Thoracic aorta (tissue), 2 donors: ENCODE data around the gene FAM193B. TPM values are rescaled to one million over a fixed set of nuclear protein-coding genes. Genes with fewer than 3 reads are reported as not detected.

Experiments used
- ATAC-seq: fragments of 150-250 bp; one replicate; pipeline ENCODE4 v1.8.0; 2017; ENCODE audit warnings: low read depth; ENCODE audit not compliant: insufficient number of reproducible peaks, low FRiP score
- DNase-seq: peaks from one replicate; pipeline ENCODE4 v3.0.0-alpha.2; 2020; ENCODE audit warnings: low spot score
- H3K27ac ChIP-seq, 2 donors: fragments of 200-600 bp; sonication (generic); 1 replicate in 1 of 2; 2 replicates in 1 of 2; pipeline ENCODE4 v1.5.1; 2016; ENCODE audit warnings: mild to moderate bottlenecking in 2 of 2, moderate library complexity in 2 of 2
- H3K27me3 ChIP-seq: fragments of 200-600 bp; sonication (generic); replicated peaks from 2 replicates; pipeline ENCODE4 v1.6.0; 2016; ENCODE audit warnings: mild to moderate bottlenecking; ENCODE audit not compliant: insufficient read depth
- H3K36me3 ChIP-seq: fragments of 200-600 bp; sonication (generic); one replicate; pipeline ENCODE4 v1.5.1; 2016
- H3K4me1 ChIP-seq, 2 donors: fragments of 200-600 bp; sonication (generic); 1 replicate in 1 of 2; 2 replicates in 1 of 2; pipeline versions ENCODE4 v1.5.1 to v1.6.0; 2016; ENCODE audit warnings: low read depth in 2 of 2, mild to moderate bottlenecking in 1 of 2; ENCODE audit not compliant: control insufficient read depth in 1 of 2
- H3K4me3 ChIP-seq: fragments of 200-600 bp; sonication (generic); 2 replicates; pipeline ENCODE4 v1.5.1; 2016; ENCODE audit warnings: mild to moderate bottlenecking
- H3K9me3 ChIP-seq: fragments of 200-600 bp; sonication (generic); 2 replicates; pipeline ENCODE4 v1.5.1; 2016
- total RNA-seq, 2 donors: library from RNA; depleted of rRNA; stranded (reverse); fragments of >200 nt; gene quantifications; one replicate each; pipeline versions ENCODE4 v1.1.0 to v1.2.3, GENCODE V29; 2016
- TF ChIP-seq, protein P1 (sequence below): fragments of 200-600 bp; sonication (generic); IDR thresholded peaks from one replicate; pipeline ENCODE4 v1.5.1; 2019; ENCODE audit warnings: antibody characterized with exemption

FAM193B gene
- total RNA-seq, 2 donors from 2014 or later: 76.6 to 103 TPM

DNA sequence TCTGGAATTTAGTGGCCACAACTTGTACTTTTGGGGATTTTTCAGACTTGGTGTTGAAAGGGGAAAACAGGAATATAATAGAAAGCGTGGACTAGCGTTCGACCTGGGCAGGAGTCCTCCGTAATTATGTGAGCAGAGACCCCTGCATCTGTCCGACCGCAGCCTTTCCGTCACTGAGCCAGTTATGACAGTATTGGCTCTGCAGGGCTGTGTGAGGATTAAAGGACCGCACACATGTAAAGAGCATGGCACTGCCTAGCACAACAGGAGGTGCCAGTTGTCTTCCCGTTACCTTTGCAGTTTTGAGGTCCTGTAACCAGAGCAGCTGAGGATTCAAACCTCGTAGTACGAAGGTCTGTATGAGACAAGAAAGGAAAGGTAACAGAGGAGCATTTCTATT, 46.8 kb upstream of the FAM193B start:
- H3K27me3 ChIP-seq: no peaks in the 10 kb centered on the region
- ATAC-seq: no peak
- no peaks in the 10 kb centered on the region for H3K9me3 ChIP-seq
- H3K27ac ChIP-seq: no peak overlapping the region
- TF ChIP-seq, protein P1, sequence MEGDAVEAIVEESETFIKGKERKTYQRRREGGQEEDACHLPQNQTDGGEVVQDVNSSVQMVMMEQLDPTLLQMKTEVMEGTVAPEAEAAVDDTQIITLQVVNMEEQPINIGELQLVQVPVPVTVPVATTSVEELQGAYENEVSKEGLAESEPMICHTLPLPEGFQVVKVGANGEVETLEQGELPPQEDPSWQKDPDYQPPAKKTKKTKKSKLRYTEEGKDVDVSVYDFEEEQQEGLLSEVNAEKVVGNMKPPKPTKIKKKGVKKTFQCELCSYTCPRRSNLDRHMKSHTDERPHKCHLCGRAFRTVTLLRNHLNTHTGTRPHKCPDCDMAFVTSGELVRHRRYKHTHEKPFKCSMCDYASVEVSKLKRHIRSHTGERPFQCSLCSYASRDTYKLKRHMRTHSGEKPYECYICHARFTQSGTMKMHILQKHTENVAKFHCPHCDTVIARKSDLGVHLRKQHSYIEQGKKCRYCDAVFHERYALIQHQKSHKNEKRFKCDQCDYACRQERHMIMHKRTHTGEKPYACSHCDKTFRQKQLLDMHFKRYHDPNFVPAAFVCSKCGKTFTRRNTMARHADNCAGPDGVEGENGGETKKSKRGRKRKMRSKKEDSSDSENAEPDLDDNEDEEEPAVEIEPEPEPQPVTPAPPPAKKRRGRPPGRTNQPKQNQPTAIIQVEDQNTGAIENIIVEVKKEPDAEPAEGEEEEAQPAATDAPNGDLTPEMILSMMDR: no peak
- H3K36me3 ChIP-seq: peaks cover 3% of the 10 kb centered on the region
- H3K4me3 ChIP-seq: peak overlapping the region; percentile 97
- DNase-seq: no peak
- H3K4me1 ChIP-seq: peaks cover 4 to 18% of the 10 kb centered on the region in 2 donors

DNA sequence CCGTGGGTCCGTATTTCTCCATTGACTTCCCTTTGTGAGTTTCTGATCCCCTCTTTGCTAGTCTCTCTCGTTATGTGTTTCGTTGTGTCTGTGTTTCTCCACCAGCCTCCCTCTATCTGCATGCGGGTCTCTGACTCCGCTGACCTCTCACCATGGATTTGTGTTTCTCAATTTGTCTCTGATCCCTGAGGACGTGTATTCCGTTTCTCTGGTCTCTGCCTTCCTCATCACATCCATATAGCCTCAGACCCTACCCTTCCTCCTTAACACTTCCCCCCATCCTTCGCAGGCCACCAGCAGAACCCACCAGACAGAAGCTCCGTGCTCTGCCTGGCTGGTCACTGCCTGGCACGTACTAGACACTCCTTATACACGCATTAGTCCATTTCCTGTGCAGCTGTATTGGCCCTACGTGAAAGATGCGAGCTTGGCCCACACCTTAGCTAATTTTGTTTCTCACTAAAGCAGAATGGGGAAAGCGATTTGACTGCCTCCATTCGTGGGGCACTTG, 46.2 kb upstream of the FAM193B start:
- Histone ChIP-seq H3K27ac (peak overlapping the region; percentile 86 to 94), H3K27me3 (no peaks in the 10 kb centered on the region), H3K9me3 (no peaks in the 10 kb centered on the region), H3K4me3 (peak overlapping the region; percentile 97), H3K36me3 (peaks cover 9% of the 10 kb centered on the region), H3K4me1 (peaks cover 4 to 18% of the 10 kb centered on the region in 2 donors)
- DNase-seq (no peak), ATAC-seq (no peak)
- TF ChIP-seq, protein P1: no peak

DNA sequence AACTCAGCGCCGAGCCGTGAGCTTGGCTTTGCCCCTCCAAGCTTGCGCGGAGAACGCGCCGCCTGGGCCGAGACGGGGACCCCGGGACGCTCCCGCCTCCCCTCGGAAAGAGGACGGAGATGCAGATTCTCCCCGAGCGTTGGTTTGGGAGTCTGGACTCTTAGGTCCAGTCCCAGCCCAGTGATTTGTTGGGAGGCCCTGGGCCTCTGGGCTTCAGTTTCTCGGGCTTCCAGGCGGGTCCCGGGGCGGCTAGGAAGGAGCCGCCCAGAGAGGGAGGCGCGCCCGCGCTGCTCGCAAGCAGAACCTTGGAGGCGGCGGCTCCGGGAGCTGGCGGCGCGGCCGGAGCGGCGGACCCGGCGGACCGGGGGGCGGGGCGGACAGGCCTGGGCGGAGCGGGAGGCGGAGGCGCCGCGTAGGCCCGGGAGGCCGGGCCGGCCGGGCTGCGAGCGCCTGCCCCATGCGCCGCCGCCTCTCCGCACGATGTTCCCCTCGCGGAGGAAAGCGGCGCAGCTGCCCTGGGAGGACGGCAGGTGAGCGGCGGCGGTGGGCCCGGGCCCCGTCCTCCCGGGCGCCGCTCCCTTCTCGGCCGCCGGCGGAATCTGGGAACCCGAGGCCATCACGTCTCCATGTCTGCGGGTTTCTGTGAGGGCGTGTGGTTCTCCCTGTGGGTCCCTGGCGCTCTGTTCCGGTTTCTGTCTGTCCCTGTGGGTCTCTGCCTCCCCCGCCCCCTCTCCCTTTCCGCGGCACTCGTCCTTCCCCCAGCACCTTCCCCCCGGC, 45.6 kb upstream of the FAM193B start, which contains the start of gene B4GALT7:
B4GALT7 (plus strand) TSS at position 402 of the 777 bp plus-strand sequence; CDS start at position 481, 79 bp downstream.
- Histone ChIP-seq H3K27me3 (no peaks in the 10 kb centered on the region), H3K4me1 (peaks cover 4 to 18% of the 10 kb centered on the region in 2 donors), H3K27ac (peak within 1 kb of the TSS; percentile 86 to 94), H3K9me3 (no peaks in the 10 kb centered on the region), H3K4me3 (peak within 1 kb of the TSS; percentile 97), H3K36me3 (peaks cover 15% of the 10 kb centered on the region)
- TF ChIP-seq, protein P1: peak; percentile 12
- ATAC-seq (peak; percentile 79), DNase-seq (no peak)

DNA sequence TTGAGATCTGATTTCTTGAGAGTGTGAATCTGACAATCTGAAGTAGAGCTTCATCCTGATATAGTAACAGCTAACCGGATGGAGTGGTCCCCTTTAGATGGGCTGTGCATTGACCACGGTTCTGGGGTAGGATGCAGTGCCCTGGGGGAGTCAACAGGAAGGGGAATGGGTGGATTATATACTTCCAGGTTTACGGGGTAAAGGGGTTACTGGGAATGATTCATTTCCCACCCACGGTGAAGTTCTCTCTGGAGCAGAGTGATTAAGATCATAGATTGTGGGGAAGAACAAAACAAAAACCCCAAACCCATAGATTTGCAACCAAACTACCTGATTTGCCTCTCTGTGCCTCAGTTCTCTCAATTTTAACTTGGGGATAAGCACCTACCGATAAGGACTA, 44.1 kb upstream of the FAM193B start:
- ATAC-seq: no peak
- no peak for DNase-seq
- Histone ChIP-seq H3K4me1 (peaks cover 4 to 28% of the 10 kb centered on the region in 2 donors), H3K27me3 (no peaks in the 10 kb centered on the region), H3K27ac (no peak overlapping the region), H3K4me3 (no peak overlapping the region), H3K36me3 (peaks cover 28% of the 10 kb centered on the region), H3K9me3 (no peaks in the 10 kb centered on the region)
- TF ChIP-seq, protein P1: no peak

DNA sequence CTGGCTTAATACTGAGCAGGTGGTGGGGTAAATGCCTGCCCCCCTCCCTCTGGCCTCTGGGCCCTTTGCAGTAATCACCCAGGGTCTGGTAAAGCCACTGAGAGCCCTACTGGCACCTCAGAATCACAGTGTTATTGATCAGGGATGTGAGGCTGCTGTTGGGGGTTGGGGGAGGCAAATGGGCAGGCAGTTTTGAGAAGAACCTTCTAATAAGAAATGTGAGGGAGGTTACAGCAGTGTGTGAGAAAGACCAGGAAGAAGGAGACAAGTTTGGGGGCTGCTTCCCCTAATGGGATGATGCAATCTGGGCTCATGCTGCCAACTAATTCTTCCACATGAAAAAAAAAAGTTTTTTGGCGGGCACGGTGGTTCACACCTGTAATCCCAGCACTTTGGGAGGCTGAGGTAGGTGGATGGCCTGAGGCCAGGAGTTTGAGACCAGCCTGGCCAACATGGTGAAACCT, 42.4 kb upstream of the FAM193B start:
- DNase-seq: no peak
- no peaks in the 10 kb centered on the region for H3K9me3 ChIP-seq
- TF ChIP-seq, protein P1: no peak
- H3K4me3 ChIP-seq: no peak overlapping the region
- no peaks in the 10 kb centered on the region for H3K27me3 ChIP-seq
- H3K4me1 ChIP-seq: peaks cover 12 to 30% of the 10 kb centered on the region in 2 donors
- H3K36me3 ChIP-seq: peaks cover 29% of the 10 kb centered on the region
- no peak overlapping the region for H3K27ac ChIP-seq
- ATAC-seq: no peak
